Measurements from ENCODE around the gene ZFC3H1.
"Not testable (repeated sequence)": the region's sequence is repeated elsewhere in the genome, so short reads cannot be mapped to it uniquely, and the experiment has no call there.

DNA sequence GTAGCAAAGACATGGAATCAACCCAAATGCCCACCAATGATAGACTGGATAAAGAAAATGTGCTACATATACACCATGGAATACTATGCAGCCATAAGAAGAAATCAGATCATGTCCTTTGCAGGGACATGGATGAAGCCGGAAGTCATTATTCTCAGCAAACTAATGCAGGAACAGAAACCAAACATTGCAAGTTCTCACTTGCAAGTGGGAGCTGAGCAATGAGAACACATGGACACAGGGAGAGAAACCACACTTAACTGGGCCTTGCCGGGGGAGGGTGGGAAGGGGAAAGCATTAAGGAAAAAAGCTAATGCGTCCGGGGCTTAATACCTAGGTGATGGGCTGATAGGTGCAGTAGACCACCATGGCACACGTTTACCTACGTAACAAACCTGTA, 93.8 kb downstream of the ZFC3H1 start:
- TF ChIP-seq EZH2 (IDR thresholded peaks at IDR 0.05; ENCODE audit: insufficient read depth, poor library complexity, severe bottlenecking); EZH2phosphoT487 (IDR thresholded peaks at IDR 0.05; ENCODE audit: insufficient read depth, low read depth): not testable (repeated sequence)
